Putamen (tissue), 1 donor: ENCODE data around the gene LRRC28.

Source experiments
- DNase-seq: peaks from one replicate; pipeline ENCODE4 v3.0.0-alpha.2; 2016; ENCODE audit warnings: low spot score

LRRC28 gene

DNA sequence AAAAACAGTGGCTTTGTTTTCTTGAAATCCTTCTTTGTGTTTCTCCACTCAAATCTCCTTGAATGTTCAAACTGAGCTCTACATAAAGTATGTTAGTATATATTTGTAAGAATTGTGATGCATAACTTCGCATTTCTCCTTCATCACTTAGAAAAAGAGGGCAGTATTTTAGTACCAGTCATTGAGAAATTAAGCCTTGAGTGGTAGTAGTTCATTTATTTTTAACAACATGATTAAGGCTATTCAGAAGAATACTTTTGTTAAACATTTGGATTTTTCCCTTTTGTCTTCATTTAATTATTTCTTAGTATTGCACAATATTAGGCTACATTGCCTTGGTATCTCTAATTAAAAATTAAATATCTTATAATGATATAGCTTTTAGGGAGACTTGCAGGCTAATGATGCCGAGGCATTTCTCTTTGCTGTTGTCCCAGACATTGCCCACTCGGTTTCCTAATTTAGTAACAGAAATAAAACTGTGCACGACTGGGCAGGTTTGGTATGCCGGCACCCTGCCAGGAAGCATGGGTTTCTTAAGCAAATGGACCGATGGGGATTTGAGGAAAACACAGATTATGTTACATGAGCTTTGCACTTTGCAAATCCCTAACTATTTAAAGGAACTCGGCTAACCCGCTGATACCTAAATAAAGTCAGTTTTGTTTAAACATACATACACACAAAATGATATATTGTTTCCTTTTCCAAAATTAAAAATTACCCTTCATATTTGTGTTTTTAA is 54.7 kb downstream of the LRRC28 start:
- no peak for DNase-seq

DNA sequence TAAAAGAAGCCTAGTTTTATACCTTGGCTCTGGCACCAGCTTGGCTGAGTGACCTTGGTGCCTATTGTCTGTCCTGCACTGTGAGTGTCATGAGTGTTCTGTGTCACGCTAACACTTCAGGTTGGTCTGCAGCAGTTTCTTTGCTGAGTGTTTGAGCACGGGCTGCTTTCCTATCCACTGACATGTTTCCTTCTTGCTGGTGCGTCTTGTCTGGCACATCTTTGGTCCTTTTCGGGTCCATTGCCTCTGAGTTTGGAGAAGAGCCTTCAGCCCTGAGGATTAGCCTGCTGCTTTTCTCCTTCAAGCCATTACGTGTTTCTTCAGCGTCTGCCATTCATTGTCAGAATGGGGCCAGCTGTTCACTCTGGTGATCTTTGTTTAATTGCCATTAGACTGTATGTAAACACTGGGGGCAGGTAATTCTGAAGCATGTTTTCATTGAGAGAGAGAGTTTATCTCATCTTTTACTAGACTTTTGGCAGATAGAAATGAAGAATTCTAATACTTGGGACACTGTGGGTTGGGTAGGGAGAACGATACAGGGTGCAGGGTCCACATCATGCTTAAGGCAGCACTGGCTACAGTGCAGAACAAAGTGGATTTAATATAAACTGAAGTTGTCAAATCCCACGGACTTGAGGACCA is 55.5 kb downstream of the LRRC28 start:
- DNase-seq, result no peak

DNA sequence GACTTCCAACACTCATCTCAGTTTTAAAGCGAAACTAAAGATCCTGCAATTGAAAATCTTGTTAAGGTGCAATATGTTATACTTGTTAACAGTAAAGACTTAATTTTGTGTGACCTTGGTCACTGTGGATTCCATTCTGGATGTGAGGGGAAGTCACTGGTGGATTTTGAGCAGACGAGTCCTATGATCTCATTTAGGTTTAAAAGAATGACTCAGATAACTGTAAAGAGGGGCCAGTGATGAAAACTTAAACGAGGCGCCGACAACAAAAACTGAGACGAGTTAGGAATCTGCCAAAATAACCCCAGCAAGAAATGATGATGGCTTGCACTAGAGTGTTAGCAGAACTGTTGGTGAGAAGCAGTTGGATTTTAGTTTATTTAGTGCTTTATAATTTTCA is 56.5 kb downstream of the LRRC28 start:
- no peak for DNase-seq

DNA sequence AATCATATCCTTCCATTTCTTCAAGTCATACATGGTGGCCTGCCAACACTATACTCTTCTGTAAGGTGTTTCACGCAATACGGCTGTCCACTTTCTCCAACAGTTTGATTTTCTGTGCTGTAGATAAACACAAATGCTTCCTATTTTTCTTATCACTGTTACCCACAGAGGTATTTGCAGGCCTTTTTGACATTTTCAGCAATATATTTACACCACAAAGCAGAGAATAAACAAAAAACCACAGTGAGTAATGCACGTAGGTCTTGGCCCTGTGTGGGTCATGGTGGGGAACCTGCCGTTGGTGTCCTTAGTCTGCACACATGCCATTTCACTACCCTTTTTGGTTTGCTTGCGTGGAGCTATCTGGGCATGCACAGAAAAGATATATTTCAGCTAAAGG is 59.5 kb downstream of the LRRC28 start:
- no peak for DNase-seq

DNA sequence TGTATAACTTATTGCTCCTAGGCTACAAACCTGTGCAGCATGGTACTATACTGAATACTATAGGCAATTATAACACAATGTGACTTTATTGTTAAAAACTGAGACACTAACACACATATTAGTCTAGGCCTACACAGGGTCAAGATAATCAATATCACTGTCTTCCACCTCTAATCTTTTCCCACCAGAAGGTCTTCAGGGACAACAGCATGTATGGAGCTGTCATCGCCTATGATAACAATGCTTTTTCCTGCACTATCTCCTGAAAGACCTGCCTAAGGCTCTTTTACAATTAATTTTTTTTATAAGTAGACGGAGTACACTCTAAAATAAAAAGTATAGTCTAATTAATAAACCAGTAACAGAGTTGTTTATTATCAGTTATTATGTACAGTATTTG is 60.9 kb downstream of the LRRC28 start:
- DNase-seq, result no peak

DNA sequence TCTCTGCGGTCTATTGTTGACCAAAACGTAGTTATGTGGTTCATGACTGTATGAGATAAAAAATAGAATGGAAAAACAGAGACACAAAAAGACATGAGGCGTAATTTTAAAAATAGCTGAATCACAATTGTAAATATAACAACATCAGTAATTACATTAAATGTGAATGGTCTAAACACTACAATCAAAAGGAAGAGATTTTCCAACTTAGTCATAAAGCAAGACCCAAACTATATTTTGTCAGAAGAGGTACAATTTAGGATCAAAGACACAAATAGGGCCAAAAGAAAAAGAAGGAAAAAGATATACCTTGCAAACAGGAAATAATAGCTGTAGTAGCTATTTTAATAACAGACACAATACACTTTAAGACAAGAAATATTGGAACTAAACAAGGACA is 61.5 kb downstream of the LRRC28 start:
- DNase-seq, result no peak

DNA sequence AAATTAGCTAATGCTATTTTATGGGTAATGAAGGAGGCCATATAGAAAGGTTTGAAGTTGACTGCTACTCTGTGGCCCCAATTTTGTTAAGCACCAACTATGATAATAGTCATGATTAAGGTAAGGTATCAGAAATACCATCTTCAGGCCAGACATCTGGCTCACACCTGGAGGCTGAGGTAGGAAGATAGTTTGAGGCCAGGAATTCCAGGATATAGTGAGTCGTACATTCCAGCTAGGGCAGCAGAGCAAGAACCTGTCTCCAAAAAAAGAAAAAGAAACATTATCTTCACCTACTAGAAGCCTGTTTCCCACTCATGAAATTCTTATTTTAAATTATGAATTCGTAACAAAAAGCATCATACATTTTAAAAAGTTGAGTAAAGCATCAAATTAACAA is 64.4 kb downstream of the LRRC28 start:
- no peak for DNase-seq

DNA sequence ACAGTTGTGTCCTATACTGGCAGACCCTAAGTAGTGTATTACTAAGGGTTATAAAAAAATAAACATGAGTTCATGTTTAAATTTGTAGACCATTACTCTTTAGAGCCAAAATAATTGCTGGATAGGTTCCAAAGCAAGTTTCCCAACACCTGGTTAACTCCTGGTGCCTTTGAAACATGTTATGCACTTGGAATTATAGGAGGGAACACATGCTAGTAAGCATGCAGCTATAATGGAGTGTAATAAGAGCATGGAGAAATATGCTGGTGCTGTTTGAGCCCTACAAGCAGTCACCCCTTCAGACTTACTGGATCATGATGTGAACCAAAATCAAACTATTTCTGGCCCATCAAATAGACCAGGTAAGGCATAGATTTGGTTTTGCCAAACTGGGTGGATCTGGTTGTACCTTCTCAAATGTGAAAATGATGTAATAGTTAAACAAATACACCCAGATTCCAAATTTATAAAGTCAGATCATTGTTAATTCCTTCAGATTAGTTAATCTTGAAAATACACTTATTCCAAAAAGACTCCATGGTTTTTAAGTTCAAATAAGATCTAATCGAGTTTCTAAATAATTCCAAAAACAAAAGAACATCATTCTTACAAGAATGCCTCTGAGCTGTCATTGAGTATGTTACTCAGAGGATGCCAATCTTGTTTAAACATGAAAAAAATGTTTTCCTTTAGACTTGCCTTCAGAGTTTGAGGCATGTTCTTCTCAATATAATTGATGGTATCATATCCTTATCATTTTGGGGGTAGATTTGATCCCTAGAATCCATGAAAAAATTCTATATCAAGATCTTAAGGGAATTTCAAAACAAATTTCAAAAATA is 69.3 kb downstream of the LRRC28 start:
- no peak for DNase-seq

DNA sequence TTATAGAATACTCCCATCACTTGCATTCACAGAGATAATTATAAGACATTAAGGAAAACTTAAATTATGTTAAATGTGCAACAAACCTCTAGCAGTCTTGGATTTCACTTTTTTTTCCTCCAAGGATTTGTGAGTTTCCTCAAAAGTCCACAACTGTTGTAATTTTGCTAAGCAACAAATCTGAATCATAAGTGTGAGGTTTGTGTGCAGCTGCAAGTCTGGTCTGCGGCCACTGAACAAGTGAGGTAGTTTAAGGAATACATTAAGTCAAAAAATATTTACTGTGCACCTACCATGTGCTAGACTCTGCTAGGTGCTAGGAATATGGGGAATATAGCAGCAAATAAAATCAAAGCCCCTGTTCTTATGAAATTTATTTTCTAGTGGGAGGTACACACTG is 70.2 kb downstream of the LRRC28 start:
- no peak for DNase-seq

DNA sequence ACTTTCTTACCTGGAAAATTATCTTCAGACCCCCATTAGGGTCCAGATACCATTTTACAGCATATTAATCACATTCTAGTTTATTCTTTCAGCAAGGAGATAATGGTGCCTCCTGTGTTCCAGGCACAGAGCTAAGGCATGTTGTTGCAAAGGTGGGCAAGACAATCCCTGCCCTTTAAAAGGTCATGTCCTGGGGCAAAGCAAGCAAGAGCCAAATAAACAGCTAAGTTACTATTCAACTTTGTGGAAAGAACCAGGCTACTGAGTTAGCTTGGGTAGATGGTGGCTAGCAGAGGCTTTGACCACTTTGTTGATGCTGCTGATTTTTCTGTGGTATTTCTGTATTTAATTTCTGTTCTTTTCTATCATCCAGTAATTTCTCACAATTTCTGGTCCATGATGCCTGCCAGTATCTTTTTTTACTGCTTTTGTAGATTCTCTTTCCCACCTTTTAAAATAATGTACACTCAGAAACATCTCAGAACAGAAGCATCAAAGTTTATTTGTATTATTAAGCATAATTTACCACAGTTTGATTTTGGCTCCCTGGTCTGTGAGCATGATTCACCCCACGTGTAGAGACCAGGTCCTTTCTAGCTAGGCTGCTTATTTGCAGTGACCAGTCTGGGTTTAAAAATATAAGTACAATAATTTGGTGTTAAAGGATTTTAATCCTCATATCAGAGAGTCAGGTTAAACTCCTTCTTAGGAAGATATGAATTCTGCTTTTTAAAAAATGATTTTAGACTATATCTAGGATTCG is 71.5 kb downstream of the LRRC28 start:
- no peak for DNase-seq

DNA sequence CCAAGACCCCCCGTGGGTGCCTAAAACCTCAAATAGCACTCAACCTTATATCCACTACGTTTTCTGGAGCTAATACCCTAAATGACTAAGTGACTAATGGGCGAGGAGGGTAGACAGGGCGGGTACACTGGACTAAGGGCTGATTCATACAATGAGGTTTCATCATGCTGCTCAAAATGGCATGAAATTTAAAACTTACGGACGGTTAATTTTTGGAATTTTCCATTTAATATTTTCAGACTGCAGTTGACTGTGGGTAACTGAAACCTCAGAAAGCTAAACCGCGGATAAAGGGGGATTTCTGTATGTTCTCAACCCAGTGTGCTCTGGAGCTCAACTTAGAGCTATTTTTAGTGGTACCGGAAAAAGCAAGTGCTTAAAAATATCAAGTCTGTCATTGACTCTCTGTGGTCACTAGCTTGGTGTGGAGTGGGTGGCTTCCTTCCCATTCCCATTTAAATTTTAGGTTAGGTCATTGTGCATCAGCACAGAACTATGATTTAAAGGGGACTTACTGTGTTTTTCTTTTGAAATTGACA is 72.9 kb downstream of the LRRC28 start:
- no peak for DNase-seq

DNA sequence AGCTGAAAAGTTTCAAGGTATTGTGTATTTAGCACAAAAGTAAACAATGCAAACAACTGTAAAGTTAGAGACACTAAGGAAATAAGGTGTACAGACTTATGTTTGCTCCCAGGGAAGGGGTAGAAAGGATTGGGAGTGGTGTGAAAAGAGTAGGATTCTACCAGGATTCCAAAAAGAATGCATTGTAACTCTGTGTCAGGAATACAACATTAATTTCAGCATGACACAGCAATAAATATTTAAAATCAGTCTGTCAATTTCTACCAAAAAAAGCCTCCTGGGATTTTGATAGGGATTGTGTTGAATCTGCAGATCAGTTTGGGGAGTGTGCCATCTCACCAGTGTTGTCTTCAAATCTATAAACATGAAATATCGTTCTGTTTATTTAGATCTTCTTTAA is 73.4 kb downstream of the LRRC28 start:
- DNase-seq, result no peak

DNA sequence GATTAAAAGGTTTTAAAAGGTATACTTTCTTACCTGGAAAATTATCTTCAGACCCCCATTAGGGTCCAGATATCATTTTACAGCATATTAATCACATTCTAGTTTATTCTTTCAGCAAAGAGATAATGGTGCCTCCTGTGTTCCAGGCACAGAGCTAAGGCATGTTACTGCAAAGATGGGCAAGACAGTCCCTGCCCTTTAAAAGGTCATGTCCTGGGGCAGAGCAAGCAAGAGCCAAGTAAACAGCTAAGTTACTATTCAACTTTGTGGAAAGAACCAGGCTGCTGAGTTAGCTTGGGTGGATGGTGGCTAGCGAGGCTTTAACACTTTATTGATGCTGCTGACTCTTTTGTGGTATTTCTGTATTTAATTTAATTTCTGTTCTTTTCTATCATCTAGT is 75.0 kb downstream of the LRRC28 start:
- no peak for DNase-seq

DNA sequence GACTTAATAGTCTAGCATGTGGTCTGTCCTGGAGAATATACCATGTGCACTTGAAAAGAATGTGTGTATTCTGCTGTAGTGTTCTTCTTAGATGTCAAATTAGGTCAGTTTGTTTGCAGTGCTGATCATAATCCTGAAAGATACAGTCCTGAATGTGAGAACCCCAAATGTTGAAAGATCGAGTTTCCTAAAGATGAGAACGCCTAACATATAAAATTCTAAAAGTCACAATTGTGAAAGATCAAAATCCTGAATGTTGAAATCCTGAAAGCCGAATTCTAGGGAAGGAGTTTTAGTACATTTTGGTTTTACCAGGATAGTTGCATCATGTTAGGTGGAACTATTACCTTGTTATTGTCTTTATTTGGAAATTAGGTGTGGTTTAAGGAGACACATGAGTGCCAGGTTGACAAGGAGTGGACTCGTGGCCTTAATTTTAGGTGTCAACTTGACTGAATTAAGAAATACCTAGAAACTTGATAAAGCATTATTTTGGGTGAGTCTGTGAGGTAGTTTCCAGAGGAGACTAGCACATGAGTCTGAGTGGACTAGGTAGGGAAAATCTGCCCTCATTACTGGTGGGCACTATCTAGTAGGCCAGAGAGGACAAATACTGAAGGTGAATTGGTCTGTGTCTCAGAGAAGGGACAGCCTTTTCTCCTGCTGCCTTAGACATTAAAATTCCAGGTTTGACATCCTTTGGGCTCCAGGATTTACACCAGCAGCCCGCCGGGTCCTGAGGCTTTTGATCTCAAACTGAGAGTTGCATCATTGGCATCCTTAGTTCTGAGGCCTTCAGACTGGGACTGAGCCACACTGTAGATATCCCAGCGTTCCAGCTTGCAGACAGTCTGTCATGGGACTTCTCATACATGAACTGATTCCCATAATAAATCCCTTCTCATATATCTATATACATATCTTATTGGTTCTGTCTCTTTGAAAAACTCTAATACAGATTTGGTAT is 77.1 kb downstream of the LRRC28 start:
- DNase-seq, result no peak

DNA sequence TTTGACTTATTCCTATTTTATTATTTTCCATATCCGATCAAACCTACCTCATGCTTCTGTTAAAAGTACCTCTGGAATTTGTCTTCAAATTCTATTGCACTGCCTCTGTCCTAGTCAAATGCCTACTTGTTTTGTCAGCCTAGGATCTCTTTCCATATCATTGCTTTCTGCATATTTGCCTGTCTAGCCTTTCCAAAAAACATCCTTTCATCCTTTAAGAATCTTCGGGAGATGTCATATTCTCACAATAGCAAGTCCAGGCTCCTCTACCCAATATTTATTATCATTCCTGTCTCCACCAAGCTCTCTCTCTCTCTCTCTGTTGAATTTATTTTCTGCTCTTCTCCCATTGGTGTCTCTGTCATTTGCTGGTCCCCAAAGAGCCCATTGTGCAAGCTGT is 80.1 kb downstream of the LRRC28 start:
- no peak for DNase-seq

DNA sequence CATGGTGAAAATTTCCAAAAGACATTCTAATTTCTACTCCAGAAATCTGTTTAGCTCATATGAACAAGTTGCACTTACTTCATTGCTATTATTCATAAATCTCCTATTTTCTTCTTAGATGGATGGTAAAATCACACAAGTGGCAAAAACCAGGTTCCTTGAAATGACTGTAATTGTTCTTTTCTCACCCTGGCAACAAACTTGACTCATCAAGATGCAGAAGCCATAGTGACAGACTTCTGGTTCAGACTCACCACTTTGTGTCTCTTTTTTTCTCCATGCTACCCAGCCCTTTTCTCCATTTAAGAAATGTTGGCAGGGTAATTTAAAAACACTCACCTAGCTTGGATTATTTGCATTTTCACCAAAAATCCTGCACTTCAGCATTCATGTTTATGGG is 82.1 kb downstream of the LRRC28 start:
- no peak for DNase-seq

DNA sequence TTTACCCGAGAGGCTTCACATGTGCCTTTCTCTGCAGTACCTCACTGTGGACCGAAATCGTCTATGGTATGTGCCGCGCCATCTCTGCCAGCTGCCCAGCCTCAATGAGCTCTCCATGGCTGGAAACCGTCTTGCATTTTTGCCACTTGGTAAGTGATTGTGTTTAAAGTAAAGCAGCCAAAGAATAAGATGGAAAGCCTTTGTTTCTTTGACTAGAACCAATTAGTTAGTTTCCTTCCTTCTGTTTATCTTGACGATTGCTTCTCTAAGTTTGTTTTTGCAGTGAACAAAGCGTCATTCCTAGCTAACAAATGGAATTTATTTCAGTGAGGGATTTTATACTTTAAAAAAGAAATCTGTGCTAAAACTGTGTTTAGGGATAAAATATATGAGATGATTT is 82.7 kb downstream of the LRRC28 start:
- no peak for DNase-seq

DNA sequence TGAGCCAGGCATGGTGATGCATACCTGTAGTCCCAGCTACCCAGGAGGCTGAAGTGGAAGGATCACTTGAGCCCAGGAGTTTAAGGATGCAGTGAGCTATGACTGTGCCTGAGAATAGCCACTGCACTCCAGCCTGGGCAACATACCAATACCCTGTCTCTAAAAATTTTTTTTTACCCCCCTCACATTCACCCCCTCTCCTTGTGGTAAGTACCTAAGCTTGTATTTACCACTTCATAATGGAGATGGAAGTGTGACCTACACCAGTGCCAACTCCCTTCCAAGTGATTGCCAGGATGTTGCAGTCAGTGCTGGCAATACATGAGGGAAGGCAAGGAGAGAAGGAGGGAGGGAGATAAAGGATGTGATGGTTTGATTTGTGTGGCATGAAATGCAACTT is 84.2 kb downstream of the LRRC28 start:
- no peak for DNase-seq

DNA sequence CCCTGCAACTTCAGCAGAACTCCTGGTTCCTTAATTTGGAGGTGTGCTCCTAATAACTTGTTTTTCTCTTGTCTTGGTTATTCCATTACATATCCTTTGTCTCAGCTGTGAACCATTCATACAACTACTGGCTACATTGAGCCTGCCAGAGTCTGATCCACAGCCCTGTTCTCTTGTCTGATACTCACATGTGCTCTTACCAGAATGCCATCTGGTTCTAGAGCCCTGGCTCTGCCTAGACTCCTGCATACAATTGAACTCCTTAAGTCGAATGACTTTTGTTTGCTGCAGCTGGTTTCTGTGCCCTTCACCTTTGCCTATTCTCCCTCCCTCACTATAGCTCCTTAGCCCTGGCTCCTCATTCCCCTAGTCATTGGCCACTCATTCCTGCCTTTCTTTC is 85.5 kb downstream of the LRRC28 start:
- no peak for DNase-seq

DNA sequence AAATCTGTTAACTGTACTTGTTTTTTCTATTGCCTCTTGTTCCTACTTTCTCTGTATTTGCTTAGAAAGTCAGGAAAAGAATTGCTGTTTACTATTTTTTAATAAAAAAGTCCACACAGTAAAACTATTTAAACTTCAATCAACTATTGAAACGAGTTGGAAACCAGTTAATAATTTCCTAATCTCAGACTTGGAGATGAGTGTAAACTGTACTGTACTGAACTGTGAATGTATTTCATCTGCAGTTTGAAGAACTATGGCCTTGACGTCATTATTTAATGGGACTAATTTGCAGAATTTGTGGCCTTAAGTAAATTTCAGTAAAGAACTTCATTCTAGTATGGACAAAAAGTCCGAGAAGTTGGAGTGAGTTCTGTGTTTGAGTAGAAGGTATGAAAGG is 89.1 kb downstream of the LRRC28 start:
- no peak for DNase-seq

DNA sequence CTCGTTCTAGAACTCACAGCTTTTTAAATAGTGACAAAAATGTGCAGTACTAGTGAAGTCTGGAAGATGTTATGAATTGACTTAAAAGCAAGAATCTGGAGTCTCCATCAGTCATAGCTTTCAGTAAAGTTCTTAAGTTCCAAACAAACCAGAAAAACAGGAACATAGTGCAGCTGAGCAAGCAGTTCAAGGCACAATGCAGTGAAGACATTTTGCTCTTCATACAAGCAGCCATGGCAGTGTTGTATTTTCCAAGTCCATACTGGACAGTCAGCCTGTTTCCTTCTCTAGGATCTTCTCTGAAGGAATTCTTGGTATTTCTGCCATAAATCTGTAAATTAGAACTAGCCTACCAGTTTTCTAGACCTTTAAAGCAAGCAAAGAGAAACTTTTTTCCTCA is 90.5 kb downstream of the LRRC28 start:
- DNase-seq, result no peak
